Liver (tissue), 3 donors: ENCODE data around the gene MED16.

Source experiments
- TAF1 ChIP-seq: conservative IDR thresholded peaks from 2 replicates; pipeline ENCODE4 v1.6.1; 2016; ENCODE audit warnings: antibody characterized with exemption, mild to moderate bottlenecking
- TF ChIP-seq, protein P1 (sequence below): fragments of 150-350 bp; IDR thresholded peaks from 2 replicates; pipeline ENCODE4 v1.5.1; 2017; ENCODE audit warnings: improper control_type of control experiment, low read depth, low read length; ENCODE audit not compliant: missing input control
- TF ChIP-seq, protein P2 (sequence below): IDR thresholded peaks from 2 replicates; pipeline ENCODE4 v1.6.1; 2016; ENCODE audit warnings: antibody characterized with exemption, mild to moderate bottlenecking
- TF ChIP-seq, protein P3 (sequence below): IDR thresholded peaks from 2 replicates; pipeline ENCODE4 v1.6.1; 2016; ENCODE audit warnings: antibody characterized with exemption
- donor health status: healthy.
- donor health status: healthy.

DNA sequence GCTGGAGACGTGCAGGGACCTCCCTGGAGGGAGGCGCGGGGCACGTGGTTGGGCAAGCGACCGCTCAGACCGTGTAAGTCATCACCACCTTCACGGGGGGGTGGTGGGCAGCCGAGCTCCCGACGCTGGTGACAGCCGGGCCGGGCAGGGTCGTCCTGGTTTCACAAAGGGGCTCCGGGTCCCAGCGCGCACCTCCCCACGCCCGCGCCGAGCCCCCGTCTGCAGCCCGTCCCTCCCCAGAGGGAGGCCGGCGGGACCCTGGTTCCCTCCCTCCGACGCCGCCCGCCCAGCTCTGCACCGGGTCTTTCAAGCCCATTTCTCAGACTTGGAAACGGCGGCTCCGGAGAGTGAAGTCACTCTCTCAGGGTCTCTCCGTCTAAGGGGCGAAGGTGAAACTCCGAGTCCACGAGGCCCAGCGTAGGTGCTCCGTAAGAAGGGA is 32.1 kb upstream of the MED16 start:
- TF ChIP-seq, protein P1, sequence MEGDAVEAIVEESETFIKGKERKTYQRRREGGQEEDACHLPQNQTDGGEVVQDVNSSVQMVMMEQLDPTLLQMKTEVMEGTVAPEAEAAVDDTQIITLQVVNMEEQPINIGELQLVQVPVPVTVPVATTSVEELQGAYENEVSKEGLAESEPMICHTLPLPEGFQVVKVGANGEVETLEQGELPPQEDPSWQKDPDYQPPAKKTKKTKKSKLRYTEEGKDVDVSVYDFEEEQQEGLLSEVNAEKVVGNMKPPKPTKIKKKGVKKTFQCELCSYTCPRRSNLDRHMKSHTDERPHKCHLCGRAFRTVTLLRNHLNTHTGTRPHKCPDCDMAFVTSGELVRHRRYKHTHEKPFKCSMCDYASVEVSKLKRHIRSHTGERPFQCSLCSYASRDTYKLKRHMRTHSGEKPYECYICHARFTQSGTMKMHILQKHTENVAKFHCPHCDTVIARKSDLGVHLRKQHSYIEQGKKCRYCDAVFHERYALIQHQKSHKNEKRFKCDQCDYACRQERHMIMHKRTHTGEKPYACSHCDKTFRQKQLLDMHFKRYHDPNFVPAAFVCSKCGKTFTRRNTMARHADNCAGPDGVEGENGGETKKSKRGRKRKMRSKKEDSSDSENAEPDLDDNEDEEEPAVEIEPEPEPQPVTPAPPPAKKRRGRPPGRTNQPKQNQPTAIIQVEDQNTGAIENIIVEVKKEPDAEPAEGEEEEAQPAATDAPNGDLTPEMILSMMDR = no peak
- TF ChIP-seq TAF1 = no peak
- TF ChIP-seq, protein P2, sequence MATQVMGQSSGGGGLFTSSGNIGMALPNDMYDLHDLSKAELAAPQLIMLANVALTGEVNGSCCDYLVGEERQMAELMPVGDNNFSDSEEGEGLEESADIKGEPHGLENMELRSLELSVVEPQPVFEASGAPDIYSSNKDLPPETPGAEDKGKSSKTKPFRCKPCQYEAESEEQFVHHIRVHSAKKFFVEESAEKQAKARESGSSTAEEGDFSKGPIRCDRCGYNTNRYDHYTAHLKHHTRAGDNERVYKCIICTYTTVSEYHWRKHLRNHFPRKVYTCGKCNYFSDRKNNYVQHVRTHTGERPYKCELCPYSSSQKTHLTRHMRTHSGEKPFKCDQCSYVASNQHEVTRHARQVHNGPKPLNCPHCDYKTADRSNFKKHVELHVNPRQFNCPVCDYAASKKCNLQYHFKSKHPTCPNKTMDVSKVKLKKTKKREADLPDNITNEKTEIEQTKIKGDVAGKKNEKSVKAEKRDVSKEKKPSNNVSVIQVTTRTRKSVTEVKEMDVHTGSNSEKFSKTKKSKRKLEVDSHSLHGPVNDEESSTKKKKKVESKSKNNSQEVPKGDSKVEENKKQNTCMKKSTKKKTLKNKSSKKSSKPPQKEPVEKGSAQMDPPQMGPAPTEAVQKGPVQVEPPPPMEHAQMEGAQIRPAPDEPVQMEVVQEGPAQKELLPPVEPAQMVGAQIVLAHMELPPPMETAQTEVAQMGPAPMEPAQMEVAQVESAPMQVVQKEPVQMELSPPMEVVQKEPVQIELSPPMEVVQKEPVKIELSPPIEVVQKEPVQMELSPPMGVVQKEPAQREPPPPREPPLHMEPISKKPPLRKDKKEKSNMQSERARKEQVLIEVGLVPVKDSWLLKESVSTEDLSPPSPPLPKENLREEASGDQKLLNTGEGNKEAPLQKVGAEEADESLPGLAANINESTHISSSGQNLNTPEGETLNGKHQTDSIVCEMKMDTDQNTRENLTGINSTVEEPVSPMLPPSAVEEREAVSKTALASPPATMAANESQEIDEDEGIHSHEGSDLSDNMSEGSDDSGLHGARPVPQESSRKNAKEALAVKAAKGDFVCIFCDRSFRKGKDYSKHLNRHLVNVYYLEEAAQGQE = no peak
- TF ChIP-seq, protein P3, sequence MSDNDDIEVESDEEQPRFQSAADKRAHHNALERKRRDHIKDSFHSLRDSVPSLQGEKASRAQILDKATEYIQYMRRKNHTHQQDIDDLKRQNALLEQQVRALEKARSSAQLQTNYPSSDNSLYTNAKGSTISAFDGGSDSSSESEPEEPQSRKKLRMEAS = no peak
